Breast epithelium (tissue), 4 donors: ENCODE data around the gene MLLT10. TPM values are rescaled to one million over a fixed set of nuclear protein-coding genes. Genes with fewer than 3 reads are reported as not detected.

Experiments used
- DNase-seq, 2 donors: peaks; one replicate each; pipeline ENCODE4 v3.0.0-alpha.2; 2019; ENCODE audit warnings: low spot score in 2 of 2
- H3K27ac ChIP-seq, 2 donors: fragments of 200-600 bp; sonication (generic) in 1 of 2; one replicate each; pipeline ENCODE4 v1.5.1; 2016 to 2019; ENCODE audit warnings: mild to moderate bottlenecking in 1 of 2
- H3K27me3 ChIP-seq, 2 donors: fragments of 200-600 bp; sonication (generic) in 1 of 2; one replicate each; pipeline versions ENCODE4 v1.5.1 to v1.6.0; 2017 to 2019; ENCODE audit warnings: control low read depth in 1 of 2, mild to moderate bottlenecking in 1 of 2
- H3K36me3 ChIP-seq: fragments of 200-600 bp; one replicate; pipeline ENCODE4 v1.5.1; 2019
- H3K4me1 ChIP-seq, 2 donors: fragments of 200-600 bp; sonication (generic); one replicate each; pipeline ENCODE4 v1.5.1; 2016 to 2019; ENCODE audit warnings: control low read depth in 1 of 2
- H3K4me3 ChIP-seq, 3 donors: fragments of 200-600 bp; sonication (generic); 1 replicate in 2 of 3; 2 replicates in 1 of 3; pipeline ENCODE4 v1.5.1; 2016 to 2019; ENCODE audit warnings: mild to moderate bottlenecking in 3 of 3, moderate library complexity in 2 of 3
- H3K9me3 ChIP-seq, 2 donors: fragments of 200-600 bp; sonication (generic) in 1 of 2; one replicate each; pipeline ENCODE4 v1.5.1; 2016 to 2019; ENCODE audit warnings: control low read depth in 1 of 2
- POLR2A ChIP-seq: fragments of 450-650 bp; IDR thresholded peaks from one replicate; pipeline ENCODE4 v1.6.1; 2016; ENCODE audit warnings: antibody characterized with exemption, mild to moderate bottlenecking, moderate library complexity
- POLR2AphosphoS5 ChIP-seq, 3 donors: sonication (generic); formaldehyde crosslinking; IDR thresholded peaks; one replicate each; pipeline ENCODE4 v1.6.1; 2017; ENCODE audit warnings: antibody characterized with exemption in 3 of 3
- intact Hi-C: fragments of 100-400 bp; cut with DNase I; formaldehyde crosslinking; loops from one replicate; pipeline ENCODE4 v1.15.1; 2023; ENCODE audit warnings: low total_unique reads
- total RNA-seq, 3 donors: library from RNA; depleted of rRNA; stranded (reverse); fragments of >200 nt; gene quantifications; one replicate each; pipeline ENCODE4 v1.1.0, GENCODE V29; 2016
- TF ChIP-seq, protein P1 (sequence below), 3 donors: fragments of 450-650 bp; IDR thresholded peaks; one replicate each; pipeline ENCODE4 v1.5.1; 2016 to 2017; ENCODE audit warnings: antibody characterized with exemption in 3 of 3, mild to moderate bottlenecking in 3 of 3, moderate library complexity in 3 of 3

Gene MLLT10
- total RNA-seq, 3 donors from 2014 or later: 45.6 to 74.6 (median 58.0) TPM

DNA sequence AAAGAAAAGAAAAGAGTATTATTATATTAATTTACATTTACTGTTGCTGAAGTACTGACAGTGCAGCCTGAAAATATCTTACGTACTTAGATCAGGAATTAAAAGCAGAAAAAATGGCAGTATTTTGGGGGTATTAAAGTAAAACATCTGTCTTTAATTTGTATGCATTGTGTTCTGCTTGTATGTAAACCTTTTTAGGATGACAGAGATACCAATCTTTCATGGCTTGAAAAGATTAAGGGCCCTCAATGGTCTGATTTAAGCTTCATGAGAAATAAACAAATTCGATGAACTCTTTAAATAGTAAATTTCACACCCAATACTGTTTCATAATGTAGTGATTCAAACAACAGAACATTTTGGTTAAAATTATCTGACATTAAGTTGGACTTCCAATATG, 116.3 kb downstream of the MLLT10 start:
- Histone ChIP-seq H3K27ac (no peak overlapping the region), H3K4me3 (no peak overlapping the region), H3K9me3 (no peaks in the 10 kb centered on the region), H3K4me1 (no peaks in the 10 kb centered on the region), H3K36me3 (no peaks in the 10 kb centered on the region), H3K27me3 (no peaks in the 10 kb centered on the region)
- no peak for TF ChIP-seq POLR2AphosphoS5 (IDR thresholded peaks at IDR 0.05)
- TF ChIP-seq, protein P1, sequence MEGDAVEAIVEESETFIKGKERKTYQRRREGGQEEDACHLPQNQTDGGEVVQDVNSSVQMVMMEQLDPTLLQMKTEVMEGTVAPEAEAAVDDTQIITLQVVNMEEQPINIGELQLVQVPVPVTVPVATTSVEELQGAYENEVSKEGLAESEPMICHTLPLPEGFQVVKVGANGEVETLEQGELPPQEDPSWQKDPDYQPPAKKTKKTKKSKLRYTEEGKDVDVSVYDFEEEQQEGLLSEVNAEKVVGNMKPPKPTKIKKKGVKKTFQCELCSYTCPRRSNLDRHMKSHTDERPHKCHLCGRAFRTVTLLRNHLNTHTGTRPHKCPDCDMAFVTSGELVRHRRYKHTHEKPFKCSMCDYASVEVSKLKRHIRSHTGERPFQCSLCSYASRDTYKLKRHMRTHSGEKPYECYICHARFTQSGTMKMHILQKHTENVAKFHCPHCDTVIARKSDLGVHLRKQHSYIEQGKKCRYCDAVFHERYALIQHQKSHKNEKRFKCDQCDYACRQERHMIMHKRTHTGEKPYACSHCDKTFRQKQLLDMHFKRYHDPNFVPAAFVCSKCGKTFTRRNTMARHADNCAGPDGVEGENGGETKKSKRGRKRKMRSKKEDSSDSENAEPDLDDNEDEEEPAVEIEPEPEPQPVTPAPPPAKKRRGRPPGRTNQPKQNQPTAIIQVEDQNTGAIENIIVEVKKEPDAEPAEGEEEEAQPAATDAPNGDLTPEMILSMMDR (IDR thresholded peaks at IDR 0.05): no peak
- TF ChIP-seq POLR2A: no peak
- intact Hi-C loops: no loop called here
- no peak for DNase-seq

DNA sequence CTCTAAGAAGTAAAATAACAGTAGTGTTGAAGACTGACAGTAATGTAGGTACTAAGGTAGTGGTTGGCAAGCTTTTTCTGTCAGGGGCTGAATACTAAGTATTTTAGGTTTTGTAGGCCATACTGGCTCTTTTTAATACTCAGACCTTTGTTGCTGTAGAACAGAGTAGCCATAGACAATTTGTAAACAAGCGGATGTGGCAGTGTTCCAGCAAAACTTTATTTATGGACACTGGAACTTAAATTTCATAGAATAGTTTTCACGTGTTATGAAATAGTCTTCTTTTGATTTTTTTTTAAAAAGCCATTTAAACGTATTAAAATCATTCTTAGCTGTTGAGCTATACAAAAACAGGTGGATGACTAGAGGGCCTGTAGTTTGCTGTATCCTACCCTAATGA, 121.2 kb downstream of the MLLT10 start:
- no peak for TF ChIP-seq POLR2AphosphoS5 (IDR thresholded peaks at IDR 0.05)
- no peak for TF ChIP-seq POLR2A
- TF ChIP-seq, protein P1 (IDR thresholded peaks at IDR 0.05): no peak
- Histone ChIP-seq H3K4me1 (no peaks in the 10 kb centered on the region), H3K36me3 (no peaks in the 10 kb centered on the region), H3K27ac (no peak overlapping the region), H3K27me3 (no peaks in the 10 kb centered on the region), H3K4me3 (no peak overlapping the region), H3K9me3 (no peaks in the 10 kb centered on the region)
- intact Hi-C loops: no loop called here
- DNase-seq: no peak

DNA sequence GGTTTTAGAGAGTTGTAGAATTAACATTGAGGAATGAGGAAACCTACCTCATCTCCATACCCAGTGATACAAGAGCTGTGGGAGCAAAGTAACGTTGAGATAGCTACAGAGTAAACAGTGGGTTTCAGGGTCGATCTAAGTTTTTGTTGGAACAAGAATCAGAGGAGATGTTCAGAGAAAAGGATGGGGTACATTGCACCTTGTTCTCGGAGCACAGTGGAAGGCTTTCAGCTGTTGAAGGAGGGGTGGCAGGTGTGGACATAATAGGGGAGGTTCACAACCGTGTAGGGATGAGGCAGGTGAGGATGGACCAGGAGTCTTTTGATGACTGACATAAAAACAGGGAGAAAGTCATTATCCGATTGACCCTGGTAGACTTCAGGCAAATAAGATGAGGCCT, 121.7 kb downstream of the MLLT10 start:
- Histone ChIP-seq H3K27ac (no peak overlapping the region), H3K36me3 (no peaks in the 10 kb centered on the region), H3K4me3 (no peak overlapping the region), H3K4me1 (no peaks in the 10 kb centered on the region), H3K27me3 (no peaks in the 10 kb centered on the region), H3K9me3 (no peaks in the 10 kb centered on the region)
- intact Hi-C loops: no loop called here
- no peak for DNase-seq
- TF ChIP-seq POLR2AphosphoS5 (IDR thresholded peaks at IDR 0.05): no peak
- TF ChIP-seq POLR2A: no peak
- TF ChIP-seq, protein P1 (IDR thresholded peaks at IDR 0.05): no peak

DNA sequence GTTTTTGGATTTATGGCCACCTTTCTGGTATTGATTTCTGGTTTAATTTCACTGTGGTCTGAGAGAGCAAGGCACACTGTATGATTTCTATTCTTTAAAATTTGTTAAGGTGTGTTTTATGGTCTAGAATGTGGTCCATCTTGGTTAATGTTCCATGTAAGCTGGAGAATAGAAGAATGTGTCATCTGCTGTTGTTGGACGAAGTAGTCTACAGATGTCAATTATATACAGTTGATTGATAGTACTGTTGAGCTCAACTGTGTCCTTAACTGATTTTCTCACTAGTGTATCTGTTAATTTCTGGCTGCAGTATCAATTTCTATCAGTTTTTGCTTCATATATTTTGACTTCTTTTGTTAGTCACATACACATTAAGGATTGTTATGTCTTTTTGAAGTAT, 127.1 kb downstream of the MLLT10 start:
- intact Hi-C loops: no loop called here
- no peak overlapping the region for H3K27ac ChIP-seq
- no peaks in the 10 kb centered on the region for H3K36me3 ChIP-seq
- no peak for DNase-seq
- H3K4me3 ChIP-seq: no peak overlapping the region
- H3K4me1 ChIP-seq: no peaks in the 10 kb centered on the region
- H3K9me3 ChIP-seq: no peaks in the 10 kb centered on the region
- no peak for TF ChIP-seq POLR2AphosphoS5 (IDR thresholded peaks at IDR 0.05)
- TF ChIP-seq, protein P1 (IDR thresholded peaks at IDR 0.05): no peak
- TF ChIP-seq POLR2A: no peak
- no peaks in the 10 kb centered on the region for H3K27me3 ChIP-seq

DNA sequence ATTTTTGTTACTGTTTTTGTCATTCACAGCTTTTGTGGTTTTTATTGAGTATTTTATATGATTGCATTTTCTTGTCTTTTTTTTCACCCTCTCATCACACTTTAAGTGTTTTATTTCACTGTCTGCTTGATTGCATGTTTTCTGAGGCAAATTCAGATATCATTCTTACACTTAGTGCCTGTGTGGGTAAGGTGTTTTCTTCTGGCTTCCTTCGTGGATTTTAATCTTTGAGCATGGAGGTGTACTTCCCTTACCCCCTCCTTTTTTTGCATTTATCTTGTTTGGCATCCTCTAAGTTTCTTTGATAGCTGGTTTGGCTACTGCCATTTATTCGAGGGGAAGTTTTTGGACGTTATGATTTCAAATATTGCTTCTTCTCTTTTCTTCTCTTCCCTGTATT, 127.9 kb downstream of the MLLT10 start:
- intact Hi-C loops: no loop called here
- Histone ChIP-seq H3K9me3 (no peaks in the 10 kb centered on the region), H3K4me3 (no peak overlapping the region), H3K36me3 (no peaks in the 10 kb centered on the region), H3K27me3 (no peaks in the 10 kb centered on the region), H3K4me1 (no peaks in the 10 kb centered on the region), H3K27ac (no peak overlapping the region)
- DNase-seq: no peak
- TF ChIP-seq, protein P1 (IDR thresholded peaks at IDR 0.05): no peak
- TF ChIP-seq POLR2AphosphoS5 (IDR thresholded peaks at IDR 0.05) (no peak), POLR2A (no peak)
